Glutamatergic neuron (in vitro differentiated cells): ENCODE results near the gene C1D. TPM values are rescaled to one million over a fixed set of nuclear protein-coding genes. Genes with fewer than 3 reads are reported as not detected.

Experiments used
- DNase-seq: peaks from one replicate; pipeline ENCODE4 v3.0.0; 2022
- H3K27ac Mint-ChIP-seq: one replicate; pipeline ENCODE4 v1.8.0; 2020; ENCODE audit warnings: mild to moderate bottlenecking, mixed read lengths, inconsistent platforms; ENCODE audit not compliant: unreplicated experiment
- H3K27me3 Mint-ChIP-seq: one replicate; pipeline ENCODE4 v1.8.0; 2020; ENCODE audit warnings: mild to moderate bottlenecking, moderate library complexity, mixed read lengths, inconsistent platforms; ENCODE audit not compliant: unreplicated experiment
- H3K36me3 Mint-ChIP-seq: one replicate; pipeline ENCODE4 v1.8.0; 2020; ENCODE audit warnings: mild to moderate bottlenecking, mixed read lengths, inconsistent platforms; ENCODE audit not compliant: unreplicated experiment
- H3K4me1 Mint-ChIP-seq: one replicate; pipeline ENCODE4 v1.8.0; 2020; ENCODE audit warnings: mild to moderate bottlenecking, low read depth, mixed read lengths, inconsistent platforms; ENCODE audit not compliant: unreplicated experiment
- H3K4me3 Mint-ChIP-seq: one replicate; pipeline ENCODE4 v1.8.0; 2020; ENCODE audit warnings: mild to moderate bottlenecking, mixed read lengths, inconsistent platforms; ENCODE audit not compliant: unreplicated experiment
- H3K9me3 Mint-ChIP-seq: one replicate; pipeline ENCODE4 v1.8.0; 2020; ENCODE audit warnings: mild to moderate bottlenecking, moderate library complexity, mixed read lengths, inconsistent platforms; ENCODE audit not compliant: unreplicated experiment
- total RNA-seq: library from RNA; stranded (reverse); fragmentation: NEBNext Ultra II Directional; extraction: Animal tissue kit (Norgen Biotek cat#: 25700); gene quantifications from one replicate; pipeline ENCODE4 v1.2.1, GENCODE V29; 2021; ENCODE audit not compliant: unreplicated experiment
- TF ChIP-seq, protein P1 (sequence below): fragments of 200-600 bp; sonication (generic); IDR thresholded peaks from one replicate; pipeline ENCODE4 v1.5.0; 2021; ENCODE audit not compliant: partially characterized antibody, unreplicated experiment

Gene C1D
- total RNA-seq, 1 donor from 2014 or later: 16.8 TPM

DNA sequence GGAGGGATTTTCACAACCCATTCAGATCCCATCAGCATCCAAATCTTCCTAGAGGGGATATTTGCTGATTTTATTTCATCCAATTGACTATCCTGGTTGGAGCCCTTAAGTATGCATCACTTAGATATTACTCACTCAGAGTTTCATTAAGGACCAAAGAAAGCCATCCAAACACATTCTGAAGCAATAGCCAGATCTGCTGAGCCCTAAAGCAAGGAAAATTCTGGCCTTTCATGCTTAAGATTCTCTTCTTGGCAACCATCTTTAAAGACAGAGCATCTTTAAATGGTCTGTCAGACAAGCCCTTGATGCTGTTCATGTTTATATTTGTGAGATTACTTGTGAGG, 40.9 kb upstream of the C1D start:
- no peak overlapping the region for H3K4me3 Mint-ChIP-seq
- no peaks in the 10 kb centered on the region for H3K27me3 Mint-ChIP-seq
- H3K27ac Mint-ChIP-seq: no peak overlapping the region
- TF ChIP-seq, protein P1, sequence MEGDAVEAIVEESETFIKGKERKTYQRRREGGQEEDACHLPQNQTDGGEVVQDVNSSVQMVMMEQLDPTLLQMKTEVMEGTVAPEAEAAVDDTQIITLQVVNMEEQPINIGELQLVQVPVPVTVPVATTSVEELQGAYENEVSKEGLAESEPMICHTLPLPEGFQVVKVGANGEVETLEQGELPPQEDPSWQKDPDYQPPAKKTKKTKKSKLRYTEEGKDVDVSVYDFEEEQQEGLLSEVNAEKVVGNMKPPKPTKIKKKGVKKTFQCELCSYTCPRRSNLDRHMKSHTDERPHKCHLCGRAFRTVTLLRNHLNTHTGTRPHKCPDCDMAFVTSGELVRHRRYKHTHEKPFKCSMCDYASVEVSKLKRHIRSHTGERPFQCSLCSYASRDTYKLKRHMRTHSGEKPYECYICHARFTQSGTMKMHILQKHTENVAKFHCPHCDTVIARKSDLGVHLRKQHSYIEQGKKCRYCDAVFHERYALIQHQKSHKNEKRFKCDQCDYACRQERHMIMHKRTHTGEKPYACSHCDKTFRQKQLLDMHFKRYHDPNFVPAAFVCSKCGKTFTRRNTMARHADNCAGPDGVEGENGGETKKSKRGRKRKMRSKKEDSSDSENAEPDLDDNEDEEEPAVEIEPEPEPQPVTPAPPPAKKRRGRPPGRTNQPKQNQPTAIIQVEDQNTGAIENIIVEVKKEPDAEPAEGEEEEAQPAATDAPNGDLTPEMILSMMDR: no peak
- peaks cover 12% of the 10 kb centered on the region for H3K36me3 Mint-ChIP-seq
- H3K4me1 Mint-ChIP-seq: no peaks in the 10 kb centered on the region
- DNase-seq: no peak
- H3K9me3 Mint-ChIP-seq: no peaks in the 10 kb centered on the region

DNA sequence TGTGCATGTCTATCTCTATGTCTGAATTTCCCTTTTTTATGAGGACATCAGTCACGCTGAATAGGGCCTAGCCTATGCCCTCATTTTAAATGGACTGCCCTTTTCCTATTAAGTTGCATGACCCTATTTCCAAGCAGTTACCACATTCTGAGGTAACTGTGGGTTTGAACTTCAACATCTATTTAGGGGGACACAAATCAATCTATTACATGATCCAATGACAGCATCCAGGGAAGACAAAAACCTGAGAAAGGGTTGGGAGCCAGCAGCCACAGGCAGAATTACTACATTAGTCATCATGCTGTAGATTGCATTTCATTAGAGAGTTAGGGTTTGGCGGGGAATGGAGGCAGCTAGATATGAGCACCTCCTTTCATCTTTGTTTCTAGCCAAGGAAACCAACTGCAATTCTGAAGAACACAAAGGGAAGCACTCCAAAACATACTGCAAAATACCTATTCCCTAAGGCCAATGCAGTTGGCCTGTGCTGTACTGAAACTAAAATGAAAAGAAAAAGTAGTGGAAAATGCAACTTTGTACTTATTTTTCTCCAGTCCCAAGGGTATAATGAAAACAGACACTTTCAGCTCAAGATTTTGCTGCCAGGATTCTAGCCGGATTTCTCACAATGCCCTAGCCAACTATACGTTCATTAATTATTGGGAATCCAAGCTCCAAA, 40.4 kb upstream of the C1D start:
- Mint-ChIP-seq H3K9me3 (no peaks in the 10 kb centered on the region), H3K27ac (no peak overlapping the region), H3K36me3 (peaks cover 12% of the 10 kb centered on the region), H3K4me3 (no peak overlapping the region), H3K4me1 (no peaks in the 10 kb centered on the region), H3K27me3 (no peaks in the 10 kb centered on the region)
- TF ChIP-seq, protein P1: no peak
- DNase-seq: no peak

DNA sequence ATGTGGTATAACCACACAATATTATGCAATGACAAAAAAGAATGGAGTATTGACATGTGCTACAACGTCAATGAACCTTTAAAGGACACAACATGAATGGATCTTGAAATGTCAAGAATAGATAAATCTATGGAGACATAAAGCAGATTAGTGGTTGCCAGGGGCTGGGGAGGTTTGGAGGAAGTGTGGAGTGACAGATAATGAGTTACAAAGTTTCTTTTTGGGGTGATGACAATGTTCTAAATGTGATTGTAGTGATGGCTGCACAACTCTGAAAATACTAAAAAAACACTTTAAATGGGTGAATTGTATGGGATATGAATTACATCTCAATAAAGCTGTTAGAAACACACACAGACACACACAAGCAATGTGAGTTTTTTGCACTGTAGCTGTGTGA, 37.4 kb upstream of the C1D start:
- TF ChIP-seq, protein P1: no peak
- no peaks in the 10 kb centered on the region for H3K27me3 Mint-ChIP-seq
- H3K36me3 Mint-ChIP-seq: no peaks in the 10 kb centered on the region
- H3K4me1 Mint-ChIP-seq: no peaks in the 10 kb centered on the region
- no peak overlapping the region for H3K27ac Mint-ChIP-seq
- no peaks in the 10 kb centered on the region for H3K9me3 Mint-ChIP-seq
- no peak overlapping the region for H3K4me3 Mint-ChIP-seq
- DNase-seq: no peak

DNA sequence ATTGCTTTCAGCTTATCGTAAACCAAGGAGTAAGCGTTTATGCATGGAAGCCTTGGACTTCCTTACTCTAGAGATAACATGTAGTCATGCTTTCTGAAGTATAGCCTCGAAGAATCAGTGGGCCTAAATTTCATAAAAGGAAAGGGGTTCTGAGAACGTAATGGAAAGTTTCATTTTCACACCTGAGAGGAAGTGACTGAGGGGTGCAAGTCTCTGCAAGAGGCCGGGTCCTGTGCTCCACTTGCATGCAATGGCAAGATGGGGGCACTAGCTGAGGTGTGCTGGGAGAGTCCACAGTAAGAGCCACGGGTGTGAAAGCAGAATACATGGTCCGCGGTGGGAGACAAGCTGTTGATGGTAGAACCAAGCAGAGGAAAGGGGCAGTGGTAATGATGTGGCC, 36.5 kb upstream of the C1D start:
- H3K36me3 Mint-ChIP-seq: no peaks in the 10 kb centered on the region
- no peak overlapping the region for H3K27ac Mint-ChIP-seq
- no peaks in the 10 kb centered on the region for H3K4me1 Mint-ChIP-seq
- DNase-seq: no peak
- H3K4me3 Mint-ChIP-seq: no peak overlapping the region
- no peaks in the 10 kb centered on the region for H3K27me3 Mint-ChIP-seq
- TF ChIP-seq, protein P1: no peak
- no peaks in the 10 kb centered on the region for H3K9me3 Mint-ChIP-seq

DNA sequence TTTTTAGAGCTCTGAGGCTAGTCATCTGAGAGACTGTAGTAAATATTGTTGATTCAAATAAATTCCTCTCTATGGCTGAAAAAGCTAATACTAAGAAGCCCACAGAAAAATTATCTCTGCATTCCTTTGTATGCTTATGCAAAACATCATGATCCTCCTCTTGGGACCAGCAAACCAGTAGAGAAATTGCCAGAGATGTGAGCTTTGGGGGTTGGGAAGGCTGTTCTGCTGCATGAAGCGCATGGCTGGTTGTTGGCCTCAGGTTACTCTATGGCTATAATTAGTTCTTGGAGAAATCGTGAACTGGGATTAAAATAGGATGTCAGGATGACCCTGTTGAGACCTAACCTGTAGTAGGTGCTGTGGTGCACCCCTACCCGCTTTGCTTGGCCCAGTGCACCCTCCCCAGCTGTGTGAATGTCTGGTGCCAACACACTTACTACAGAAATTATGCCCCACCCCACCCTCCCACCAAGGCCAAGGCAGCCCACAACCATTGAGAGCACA, 35.5 kb upstream of the C1D start:
- Mint-ChIP-seq H3K9me3 (no peaks in the 10 kb centered on the region), H3K4me1 (no peaks in the 10 kb centered on the region), H3K27me3 (no peaks in the 10 kb centered on the region), H3K4me3 (no peak overlapping the region), H3K36me3 (no peaks in the 10 kb centered on the region), H3K27ac (no peak overlapping the region)
- TF ChIP-seq, protein P1: no peak
- DNase-seq: no peak
